Kidney (tissue), 14 donors: ENCODE data around the gene CYP39A1. TPM values are rescaled to one million over a fixed set of nuclear protein-coding genes. Genes with fewer than 3 reads are reported as not detected.

Source experiments
- DNase-seq, 5 donors: peaks; one replicate each; pipeline ENCODE4 v3.0.0-alpha.2; 2013 to 2020
- FAIRE-seq: peaks from 2 replicates; lab custom pipeline; 2012; peaks lifted over from hg19 to GRCh38; lab: Jason Lieb, UNC
- H3K27ac ChIP-seq, 2 donors: one replicate each; pipeline ENCODE4 v1.7.0; 2013; ENCODE audit warnings: low read depth in 2 of 2, low read length in 2 of 2, inconsistent platforms in 1 of 2
- H3K27me3 ChIP-seq: one replicate; pipeline ENCODE4 v1.7.1; 2013; ENCODE audit warnings: low read length, inconsistent platforms; ENCODE audit not compliant: control insufficient read depth, insufficient read depth
- H3K36me3 ChIP-seq, 3 donors: one replicate each; pipeline versions ENCODE4 v1.7.0 to v1.7.1; 2013; ENCODE audit warnings: low read length in 3 of 3, control low read depth in 1 of 3, inconsistent platforms in 1 of 3; ENCODE audit not compliant: insufficient read depth in 3 of 3, control insufficient read depth in 2 of 3
- H3K4me1 ChIP-seq, 3 donors: one replicate each; pipeline versions ENCODE4 v1.7.0 to v1.7.1; 2013; ENCODE audit warnings: low read length in 3 of 3, inconsistent platforms in 1 of 3, low read depth in 1 of 3; ENCODE audit not compliant: control insufficient read depth in 2 of 3, insufficient read depth in 2 of 3
- H3K4me3 ChIP-seq, 3 donors: one replicate each; pipeline versions ENCODE4 v1.7.0 to v1.8.1; 2013; ENCODE audit warnings: low read length in 3 of 3, control low read depth in 1 of 3, inconsistent platforms in 1 of 3
- H3K9ac ChIP-seq, 3 donors: one replicate each; pipeline versions ENCODE4 v1.7.0 to v1.7.1; 2013; ENCODE audit warnings: low read length in 3 of 3, control low read depth in 1 of 3, inconsistent platforms in 1 of 3
- H3K9me3 ChIP-seq, 3 donors: one replicate each; pipeline versions ENCODE4 v1.7.0 to v1.7.1; 2013; ENCODE audit warnings: low read length in 3 of 3, control low read depth in 1 of 3, inconsistent platforms in 1 of 3; ENCODE audit not compliant: control insufficient read depth in 2 of 3, insufficient read depth in 1 of 3
- intact Hi-C: fragments of 100-400 bp; cut with DNase I; formaldehyde crosslinking; loops from one replicate; pipeline ENCODE4 v1.11.1; 2022
- polyA plus RNA-seq: library from polyadenylated mRNA; stranded (reverse); fragments of 350-450 nt; fragmentation: Illumina TruSeq; extraction: RNeasy Lipid Tissue Mini Kit (QIAGEN cat#74804); gene quantifications from one replicate; pipeline ENCODE4 v1.2.3, GENCODE V29; 2014; ENCODE audit warnings: low read depth, low replicate concordance; ENCODE audit not compliant: insufficient read depth
- total RNA-seq: library from RNA; stranded (reverse); fragmentation: NEBNext Ultra II Directional; extraction: Animal tissue kit (Norgen Biotek cat#: 25700); gene quantifications from one replicate; pipeline ENCODE4 v1.2.1, GENCODE V29; 2021
- TF ChIP-seq, protein P1 (sequence below): IDR thresholded peaks from 3 replicates; pipeline ENCODE4 v1.5.1; 2012; ENCODE audit warnings: mild to moderate bottlenecking, moderate library complexity, borderline replicate concordance; ENCODE audit not compliant: insufficient read depth; ENCODE audit errors: extremely low read depth
- donor health status: control.
- donor health status: control.
- donor health status: control.
- donor health status: control.
- donor health status: control.
- donor health status: DM: yes; HTN: yes; CAD: no.
- donor health status: Normal renal cell carcinoma (clear cell type).

The CYP39A1 gene
- total and polyA plus RNA-seq, 2 donors from 2014 or later, result 6.0 to 8.7 TPM

GRCh38 chr6:46628976-46629375, 23.6 kb downstream of the CYP39A1 start:
- FAIRE-seq (no peak), DNase-seq (no peak)
- Histone ChIP-seq H3K36me3 (no peaks in the 10 kb centered on the region), H3K4me3 (no peak overlapping the region), H3K4me1 (no peaks in the 10 kb centered on the region), H3K9me3 (no peaks in the 10 kb centered on the region), H3K27ac (no peak overlapping the region), H3K27me3 (no peaks in the 10 kb centered on the region), H3K9ac (no peak overlapping the region)
- TF ChIP-seq, protein P1, sequence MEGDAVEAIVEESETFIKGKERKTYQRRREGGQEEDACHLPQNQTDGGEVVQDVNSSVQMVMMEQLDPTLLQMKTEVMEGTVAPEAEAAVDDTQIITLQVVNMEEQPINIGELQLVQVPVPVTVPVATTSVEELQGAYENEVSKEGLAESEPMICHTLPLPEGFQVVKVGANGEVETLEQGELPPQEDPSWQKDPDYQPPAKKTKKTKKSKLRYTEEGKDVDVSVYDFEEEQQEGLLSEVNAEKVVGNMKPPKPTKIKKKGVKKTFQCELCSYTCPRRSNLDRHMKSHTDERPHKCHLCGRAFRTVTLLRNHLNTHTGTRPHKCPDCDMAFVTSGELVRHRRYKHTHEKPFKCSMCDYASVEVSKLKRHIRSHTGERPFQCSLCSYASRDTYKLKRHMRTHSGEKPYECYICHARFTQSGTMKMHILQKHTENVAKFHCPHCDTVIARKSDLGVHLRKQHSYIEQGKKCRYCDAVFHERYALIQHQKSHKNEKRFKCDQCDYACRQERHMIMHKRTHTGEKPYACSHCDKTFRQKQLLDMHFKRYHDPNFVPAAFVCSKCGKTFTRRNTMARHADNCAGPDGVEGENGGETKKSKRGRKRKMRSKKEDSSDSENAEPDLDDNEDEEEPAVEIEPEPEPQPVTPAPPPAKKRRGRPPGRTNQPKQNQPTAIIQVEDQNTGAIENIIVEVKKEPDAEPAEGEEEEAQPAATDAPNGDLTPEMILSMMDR, result no peak
- intact Hi-C loops, result no loop called here

GRCh38 chr6:46628498-46628897, 24.1 kb downstream of the CYP39A1 start:
- H3K9me3 ChIP-seq, result no peaks in the 10 kb centered on the region
- FAIRE-seq (no peak), DNase-seq (peak in 2 of 5 donors; percentile 13 to 14)
- intact Hi-C loops, result no loop called here
- no peaks in the 10 kb centered on the region for H3K36me3 ChIP-seq
- no peaks in the 10 kb centered on the region for H3K27me3 ChIP-seq
- no peak overlapping the region for H3K4me3 ChIP-seq
- H3K27ac ChIP-seq, result no peak overlapping the region
- no peaks in the 10 kb centered on the region for H3K4me1 ChIP-seq
- H3K9ac ChIP-seq, result no peak overlapping the region
- TF ChIP-seq, protein P1, result no peak

GRCh38 chr6:46626976-46627375, 25.6 kb downstream of the CYP39A1 start:
- DNase-seq (no peak), FAIRE-seq (no peak)
- H3K27me3 ChIP-seq, result no peaks in the 10 kb centered on the region
- no peak overlapping the region for H3K4me3 ChIP-seq
- no peak overlapping the region for H3K27ac ChIP-seq
- H3K4me1 ChIP-seq, result no peaks in the 10 kb centered on the region
- TF ChIP-seq, protein P1, result no peak
- H3K9ac ChIP-seq, result no peak overlapping the region
- H3K9me3 ChIP-seq, result no peaks in the 10 kb centered on the region
- no peaks in the 10 kb centered on the region for H3K36me3 ChIP-seq
- intact Hi-C loops, result no loop called here

DNA sequence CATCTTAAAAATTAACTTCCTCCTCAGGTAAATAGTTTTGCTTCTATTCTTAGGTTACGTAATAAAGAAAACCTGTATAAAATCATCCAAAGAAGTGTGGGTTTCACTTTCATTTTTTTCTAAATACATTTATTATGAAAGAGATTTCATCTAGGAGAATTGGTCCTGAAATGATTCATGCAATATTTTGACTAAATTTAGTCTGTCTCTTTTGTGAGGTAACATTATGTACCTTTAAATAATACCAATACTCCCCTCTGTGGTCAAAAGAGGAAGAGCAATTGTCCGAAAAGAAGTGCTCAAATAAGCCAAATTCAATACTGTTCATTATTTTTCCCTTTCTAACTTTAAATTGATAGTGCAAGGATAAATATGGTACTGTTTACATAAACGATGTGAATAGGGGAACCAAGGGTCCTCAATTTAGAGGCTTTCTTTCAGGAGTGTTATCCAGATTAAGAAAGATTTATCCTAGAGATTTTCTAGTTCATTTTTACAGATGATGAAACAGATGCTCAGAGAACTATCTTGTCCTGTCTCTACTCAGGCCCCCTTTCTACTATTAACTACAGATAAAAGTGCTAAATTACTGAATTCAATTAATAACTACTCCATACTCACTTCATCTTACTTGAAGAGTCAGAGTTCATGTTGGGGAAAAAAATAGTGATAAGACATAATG, 26.2 kb downstream of the CYP39A1 start:
- H3K4me3 ChIP-seq, result no peak overlapping the region
- no peaks in the 10 kb centered on the region for H3K36me3 ChIP-seq
- intact Hi-C loops, result no loop called here
- H3K4me1 ChIP-seq, result no peaks in the 10 kb centered on the region
- TF ChIP-seq, protein P1, result peak; percentile 43
- no peaks in the 10 kb centered on the region for H3K9me3 ChIP-seq
- FAIRE-seq, result peak; percentile 89
- no peaks in the 10 kb centered on the region for H3K27me3 ChIP-seq
- no peak overlapping the region for H3K9ac ChIP-seq
- H3K27ac ChIP-seq, result no peak overlapping the region
- peak in 2 of 5 donors; percentile 46 to 56 for DNase-seq
